Keratinocyte (primary cell): Measurements from ENCODE around the gene PALM2AKAP2. TPM values are rescaled to one million over a fixed set of nuclear protein-coding genes. Genes with fewer than 3 reads are reported as not detected.

Experiments
- DNase-seq: peaks from one replicate; pipeline ENCODE4 v3.0.0-alpha.2; 2011; ENCODE audit warnings: low read depth, missing footprints, low spot score
- FAIRE-seq: peaks from 2 replicates; lab custom pipeline; 2011; peaks lifted over from hg19 to GRCh38; lab: Jason Lieb, UNC
- H2AFZ ChIP-seq: 2 replicates; pipeline ENCODE4 v1.6.0; 2012; ENCODE audit warnings: low read length, control low read depth, inconsistent platforms; ENCODE audit not compliant: control insufficient read depth
- H3K27ac ChIP-seq: 2 replicates; pipeline ENCODE4 v1.5.1; 2011; ENCODE audit warnings: low read length; ENCODE audit not compliant: control insufficient read depth, insufficient read depth
- H3K27me3 ChIP-seq: 3 replicates; pipeline ENCODE4 v1.6.0; 2011; ENCODE audit warnings: low read length; ENCODE audit not compliant: control insufficient read depth, insufficient read depth; ENCODE audit errors: extremely low read depth
- H3K36me3 ChIP-seq, 2 experiments: 2 replicates in 1 of 2; 3 replicates in 1 of 2; pipeline ENCODE4 v1.5.1; 2011; ENCODE audit warnings: low read length in 2 of 2, mild to moderate bottlenecking in 1 of 2; ENCODE audit not compliant: control insufficient read depth in 2 of 2, insufficient read depth in 2 of 2; ENCODE audit errors: extremely low read depth in 1 of 2
- H3K4me1 ChIP-seq: 3 replicates; pipeline ENCODE4 v1.5.1; 2011; ENCODE audit warnings: low read length; ENCODE audit not compliant: control insufficient read depth, insufficient read depth; ENCODE audit errors: extremely low read depth
- H3K4me2 ChIP-seq: 3 replicates; pipeline ENCODE4 v1.6.0; 2011; ENCODE audit warnings: low read depth, low read length; ENCODE audit not compliant: control insufficient read depth, insufficient read depth; ENCODE audit errors: extremely low read depth
- H3K4me3 ChIP-seq, 3 experiments: fragments of 200-600 bp in 1 of 3; sonication (generic) in 1 of 3; 2 replicates in 2 of 3; 3 replicates in 1 of 3; pipeline ENCODE4 v1.5.1; 2011 to 2016; ENCODE audit warnings: low read length in 3 of 3, mild to moderate bottlenecking in 3 of 3, control low read depth in 2 of 3, inconsistent platforms in 1 of 3, low read depth in 1 of 3, mixed read lengths in 1 of 3, mixed run types in 1 of 3, moderate library complexity in 1 of 3; ENCODE audit not compliant: control insufficient read depth in 2 of 3, insufficient read depth in 2 of 3; ENCODE audit errors: extremely low read depth in 1 of 3
- H3K79me2 ChIP-seq: 2 replicates; pipeline ENCODE4 v1.6.0; 2012; ENCODE audit warnings: low read length; ENCODE audit not compliant: control insufficient read depth, insufficient read depth
- H3K9ac ChIP-seq: 3 replicates; pipeline ENCODE4 v1.6.0; 2011; ENCODE audit warnings: low read length; ENCODE audit not compliant: control insufficient read depth, insufficient read depth; ENCODE audit errors: extremely low read depth
- H3K9me1 ChIP-seq: 3 replicates; pipeline ENCODE4 v1.6.0; 2011; ENCODE audit warnings: low read length; ENCODE audit not compliant: control insufficient read depth, insufficient read depth; ENCODE audit errors: extremely low read depth
- H3K9me3 ChIP-seq: 2 replicates; pipeline ENCODE4 v1.5.1; 2012; ENCODE audit warnings: low read depth, low read length; ENCODE audit not compliant: control insufficient read depth
- H4K20me1 ChIP-seq: 3 replicates; pipeline ENCODE4 v1.6.0; 2011; ENCODE audit warnings: low read length; ENCODE audit not compliant: control insufficient read depth, insufficient read depth; ENCODE audit errors: extremely low read depth
- CTCF ChIP-seq, 3 experiments: IDR thresholded peaks in 1 of 3; conservative IDR thresholded peaks in 1 of 3; optimal IDR thresholded peaks in 1 of 3; 2 replicates in 2 of 3; 3 replicates in 1 of 3; pipeline versions ENCODE3 to v1.5.1; 2011; ENCODE audit warnings: low read length in 3 of 3, mild to moderate bottlenecking in 3 of 3, moderate library complexity in 2 of 3, control low read depth in 1 of 3, inconsistent platforms in 1 of 3; ENCODE audit not compliant: insufficient read depth in 2 of 3; ENCODE audit errors: extremely low read depth in 1 of 3
- EZH2 ChIP-seq: IDR thresholded peaks from one replicate; pipeline ENCODE4 v1.6.1; 2012; ENCODE audit warnings: inconsistent platforms, mild to moderate bottlenecking, low read length, moderate library complexity
- dilution Hi-C: fragments of 300-500 bp; cut with MboI; formaldehyde crosslinking; loops from one replicate; pipeline ENCODE4 v1.7.0; 2020; ENCODE audit warnings: low sequenced_read_pairs; ENCODE audit not compliant: extremely low pct_ligation_motif_present
- polyA plus RNA-seq, 5 experiments: library from polyadenylated mRNA; depleted of rRNA in 3 of 5; stranded (reverse) in 3 of 5; stranded (forward) in 1 of 5; unstranded in 1 of 5; fragments of >200 nt; gene quantifications; 1 replicate in 1 of 5; 2 replicates in 3 of 5; 3 replicates in 1 of 5; pipeline versions ENCODE4 v1.2.1 to v1.2.3, GENCODE V29; 2011 to 2012; ENCODE audit warnings: missing spikeins in 2 of 5, low read depth in 1 of 5, low replicate concordance in 1 of 5

Gene PALM2AKAP2
- polyA plus RNA-seq, 1 donor (not counting 4 experiments of a cell fraction or from before 2014, with no cell fraction given) = 3.6 TPM

DNA sequence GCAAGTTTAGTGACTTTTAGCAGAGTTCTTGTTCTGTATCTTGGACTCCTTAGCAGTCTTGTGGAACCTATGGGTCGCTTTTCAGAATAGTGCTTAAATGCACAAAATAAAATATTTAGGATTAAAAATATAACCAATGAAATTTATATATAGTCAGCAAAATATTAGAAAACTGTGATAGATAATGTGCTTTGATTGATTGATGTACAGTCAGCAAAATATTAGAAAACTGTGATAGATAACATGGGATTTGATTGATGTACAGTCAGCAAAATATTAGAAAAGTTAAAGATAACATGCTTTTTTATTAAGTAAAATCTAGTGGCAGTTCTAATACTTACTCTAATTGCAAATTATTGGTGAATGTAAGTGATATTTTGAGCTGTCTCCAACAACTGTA is 16.1 kb downstream of the PALM2AKAP2 start:
- Histone ChIP-seq H3K79me2 (peaks cover 18% of the 10 kb centered on the region), H3K4me1 (peaks cover 13% of the 10 kb centered on the region)

GRCh38 chr9:109797006-109797405 is 17.0 kb downstream of the PALM2AKAP2 start:
- FAIRE-seq = no peak
- no peaks in the 10 kb centered on the region for H3K36me3 ChIP-seq

More for the DNA sequence above, 16.1 kb downstream of the PALM2AKAP2 start:
- FAIRE-seq (no peak), DNase-seq (no peak)
- Histone ChIP-seq H3K4me3 (no peak overlapping the region), H3K27me3 (no peaks in the 10 kb centered on the region), H2AFZ (no peak overlapping the region), H4K20me1 (no peaks in the 10 kb centered on the region), H3K4me2 (no peak overlapping the region), H3K9ac (no peak overlapping the region), H3K36me3 (no peaks in the 10 kb centered on the region), H3K27ac (no peak overlapping the region), H3K9me3 (no peaks in the 10 kb centered on the region), H3K9me1 (no peaks in the 10 kb centered on the region)
- TF ChIP-seq EZH2 (no peak), CTCF (optimal IDR thresholded peaks at IDR 0.05 in 1 of 3, IDR thresholded peaks at IDR 0.05 in 1 of 3, conservative IDR thresholded peaks at IDR 0.05 in 1 of 3; ENCODE audit: extremely low read depth in 1 of 3, insufficient read depth in 2 of 3, low read length in 3 of 3) (no peak)
- dilution Hi-C loops = no loop called here

More at GRCh38 chr9:109797006-109797405, 17.0 kb downstream of the PALM2AKAP2 start:
- Histone ChIP-seq H3K9me3 (no peaks in the 10 kb centered on the region), H2AFZ (no peak overlapping the region), H3K27me3 (no peaks in the 10 kb centered on the region), H3K4me3 (no peak overlapping the region), H4K20me1 (no peaks in the 10 kb centered on the region), H3K27ac (no peak overlapping the region), H3K4me1 (peaks cover 13% of the 10 kb centered on the region), H3K9me1 (no peaks in the 10 kb centered on the region), H3K9ac (no peak overlapping the region), H3K79me2 (peaks cover 20% of the 10 kb centered on the region), H3K4me2 (no peak overlapping the region)
- dilution Hi-C loops = no loop called here
- DNase-seq = no peak
- TF ChIP-seq CTCF (optimal IDR thresholded peaks at IDR 0.05 in 1 of 3, IDR thresholded peaks at IDR 0.05 in 1 of 3, conservative IDR thresholded peaks at IDR 0.05 in 1 of 3; ENCODE audit: extremely low read depth in 1 of 3, insufficient read depth in 2 of 3, low read length in 3 of 3) = no peak
- TF ChIP-seq EZH2 = no peak
